ENCODE data around the gene GZF1. TPM values are rescaled to one million over a fixed set of nuclear protein-coding genes. Genes with fewer than 3 reads are reported as not detected.

GZF1 gene
- polyA plus RNA-seq, 3 donors = 5.5 to 215 (median 7.0) TPM

GRCh38 chr20:23327617-23328333 lies 34.2 kb upstream of the GZF1 start:
- TF ChIP-seq CTCF (IDR thresholded peaks at IDR 0.05) = no peak
- Histone ChIP-seq H2AFZ (ENCODE audit: insufficient read depth, low read depth, low read length, poor library complexity, severe bottlenecking) (no peak overlapping the region), H3K27ac (ENCODE audit: low read depth in 1 of 2, low read length in 2 of 2) (no peak overlapping the region), H3K36me3 (replicated peaks in 1 of 2; ENCODE audit: control insufficient read depth in 1 of 2, insufficient read depth in 2 of 2, low read length in 2 of 2) (no peaks in the 10 kb centered on the region), H3K9me3 (replicated peaks in 1 of 2; ENCODE audit: control insufficient read depth in 1 of 2, insufficient read depth in 1 of 2, low read length in 2 of 2) (no peaks in the 10 kb centered on the region), H3K4me2 (replicated peaks; ENCODE audit: extremely low read depth, low read length, poor library complexity, severe bottlenecking) (no peak overlapping the region), H4K20me1 (ENCODE audit: insufficient read depth, low read length) (no peaks in the 10 kb centered on the region), H3K4me3 (replicated peaks in 1 of 3; ENCODE audit: low read depth in 2 of 3, low read length in 3 of 3) (no peak overlapping the region), H3K27me3 (ENCODE audit: control insufficient read depth in 2 of 2, insufficient read depth in 2 of 2, low read length in 2 of 2) (no peaks in the 10 kb centered on the region), H3K79me2 (ENCODE audit: insufficient read depth, low read length) (no peaks in the 10 kb centered on the region), H3K9ac (ENCODE audit: insufficient read depth, low read length, poor library complexity, severe bottlenecking) (no peak overlapping the region), H3K4me1 (ENCODE audit: control insufficient read depth in 1 of 2, insufficient read depth in 2 of 2, low read length in 2 of 2) (no peaks in the 10 kb centered on the region)
- Mint-ChIP-seq H3K27me3 (ENCODE audit: low read depth in 3 of 3) (peaks cover 3 to 4% (median 4%) of the 10 kb centered on the region in 3 donors), H3K4me1 (peaks cover 6% of the 10 kb centered on the region), H3K36me3 (no peaks in the 10 kb centered on the region), H3K27ac (no peak overlapping the region), H3K9me3 (peaks cover 0 to 6% (median 0%) of the 10 kb centered on the region in 7 donors), H3K4me3 (no peak overlapping the region)
- intact Hi-C loops (cut with micrococcal nuclease) = no loop called here
- WGBS (ENCODE audit: insufficient coverage) = 97% methylated on average over 14 of the region's 15 CpGs
- DNase-seq = no peak

GRCh38 chr20:23331450-23332350 lies 30.3 kb upstream of the GZF1 start:
- H2AFZ ChIP-seq (ENCODE audit: insufficient read depth, low read depth, low read length, poor library complexity, severe bottlenecking) = no peak overlapping the region

More at GRCh38 chr20:23331450-23332350, 30.3 kb upstream of the GZF1 start:
- H3K4me3 Mint-ChIP-seq = no peak overlapping the region
- TF ChIP-seq CTCF (IDR thresholded peaks at IDR 0.05) = no peak
- H3K4me1 Mint-ChIP-seq = peaks cover 17% of the 10 kb centered on the region
- no peaks in the 10 kb centered on the region for H3K36me3 Mint-ChIP-seq
- H3K9ac ChIP-seq (ENCODE audit: insufficient read depth, low read length, poor library complexity, severe bottlenecking) = no peak overlapping the region
- H4K20me1 ChIP-seq (ENCODE audit: insufficient read depth, low read length) = no peaks in the 10 kb centered on the region
- H3K4me1 ChIP-seq (ENCODE audit: control insufficient read depth in 1 of 2, insufficient read depth in 2 of 2, low read length in 2 of 2) = no peaks in the 10 kb centered on the region
- WGBS (ENCODE audit: insufficient coverage) = 86% methylated on average over 5 of the region's 8 CpGs
- no peak overlapping the region for H3K4me3 ChIP-seq (replicated peaks in 1 of 3; ENCODE audit: low read depth in 2 of 3, low read length in 3 of 3)
- H3K9me3 Mint-ChIP-seq = peaks cover 0 to 8% (median 2%) of the 10 kb centered on the region in 7 donors
- no peak overlapping the region for H3K27ac ChIP-seq (ENCODE audit: low read depth in 1 of 2, low read length in 2 of 2)
- no peaks in the 10 kb centered on the region for H3K27me3 ChIP-seq (ENCODE audit: control insufficient read depth in 2 of 2, insufficient read depth in 2 of 2, low read length in 2 of 2)
- no peak overlapping the region for H3K4me2 ChIP-seq (replicated peaks; ENCODE audit: extremely low read depth, low read length, poor library complexity, severe bottlenecking)
- H3K79me2 ChIP-seq (ENCODE audit: insufficient read depth, low read length) = no peaks in the 10 kb centered on the region
- no peak for DNase-seq
- no peaks in the 10 kb centered on the region for H3K9me3 ChIP-seq (replicated peaks in 1 of 2; ENCODE audit: control insufficient read depth in 1 of 2, insufficient read depth in 1 of 2, low read length in 2 of 2)
- peak overlapping the region in 1 of 7 donors; percentile 65 for H3K27ac Mint-ChIP-seq
- peaks cover 0 to 4% (median 2%) of the 10 kb centered on the region in 3 donors for H3K27me3 Mint-ChIP-seq (ENCODE audit: low read depth in 3 of 3)
- intact Hi-C loops (cut with micrococcal nuclease) = loop anchor here in 1 of 2 donors (5.0 kb wide), 4 partner anchors 84 to 299 kb away; no protein-coding TSS in a partner anchor
- H3K36me3 ChIP-seq (replicated peaks in 1 of 2; ENCODE audit: control insufficient read depth in 1 of 2, insufficient read depth in 2 of 2, low read length in 2 of 2) = no peaks in the 10 kb centered on the region
